Astrocyte of the hippocampus (primary cell): ENCODE results near the gene SNED1.
"Not testable (repeated sequence)": the region's sequence is repeated elsewhere in the genome, so short reads cannot be mapped to it uniquely, and the experiment has no call there.

Experiments used
- DNase-seq: peaks from one replicate; pipeline ENCODE4 v3.0.0; 2011; ENCODE audit warnings: low read depth, low spot score

SNED1 gene

DNA sequence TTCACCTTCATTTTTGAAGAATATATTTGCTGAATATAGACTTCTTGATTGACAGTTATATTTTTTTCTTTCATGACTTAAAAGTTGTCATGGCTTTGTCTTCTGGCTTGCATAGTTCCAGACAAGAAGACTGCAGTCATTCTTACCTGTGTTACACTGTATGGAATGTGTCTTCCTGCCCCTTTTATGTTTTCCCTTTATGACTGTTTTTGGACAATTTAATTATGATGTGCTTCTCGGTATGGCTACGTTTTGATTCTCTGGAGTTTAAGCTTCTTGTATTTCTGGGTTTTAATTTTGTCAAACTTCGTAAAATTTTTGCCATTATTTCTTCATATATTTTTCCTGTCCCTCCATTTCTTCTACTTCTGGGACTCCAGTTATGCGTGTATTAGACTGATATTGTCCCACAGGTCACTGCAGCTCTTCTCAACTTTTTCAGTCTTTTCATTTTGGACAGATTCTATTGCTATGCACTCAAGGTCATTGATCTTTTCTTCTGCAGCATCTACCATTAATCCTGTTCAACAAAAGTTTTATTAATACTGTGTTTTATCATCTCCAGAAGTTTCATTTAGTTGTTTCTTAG lies 86.5 kb downstream of the SNED1 start:
- DNase-seq = no peak

DNA sequence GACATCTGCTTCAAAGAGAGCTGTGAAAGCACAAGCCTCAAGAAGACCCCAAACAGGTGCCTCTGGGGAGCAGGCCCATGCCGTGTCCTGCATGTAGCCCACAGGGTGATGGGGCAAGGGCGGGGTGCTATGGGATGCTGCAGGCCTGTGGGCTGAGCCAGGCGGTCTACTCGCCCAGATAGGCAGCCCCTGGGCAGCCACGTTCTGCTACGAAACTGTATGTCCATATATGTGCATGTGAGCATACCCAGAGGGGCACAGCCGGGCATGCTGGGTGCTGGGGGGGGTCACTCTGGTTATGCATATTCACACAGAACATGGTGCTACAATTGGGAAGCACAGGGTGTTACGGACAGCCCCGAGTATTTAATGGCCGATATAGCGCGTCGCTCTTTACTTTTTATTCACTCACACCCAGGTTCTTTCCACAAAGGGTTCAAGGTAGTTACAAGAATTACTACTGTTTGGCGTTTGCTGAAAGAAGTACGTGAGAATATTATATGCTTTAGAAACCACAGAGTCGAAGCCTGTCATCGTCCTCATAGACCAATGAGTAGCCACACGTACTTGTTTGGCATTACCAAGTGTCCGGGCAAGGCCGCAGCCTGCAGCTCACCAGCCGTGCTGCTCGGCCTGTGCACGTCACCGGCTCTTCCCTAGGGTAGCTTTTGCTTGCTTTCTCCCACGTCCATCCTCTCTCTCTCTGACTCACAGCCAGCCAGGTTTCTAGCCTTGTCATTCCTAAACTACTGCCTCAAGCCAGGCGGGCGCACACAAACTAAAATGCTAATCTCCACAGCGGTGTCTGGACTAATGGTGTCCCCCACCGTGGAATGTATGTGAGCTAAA lies 89.2 kb downstream of the SNED1 start:
- DNase-seq = peak; percentile 37

DNA sequence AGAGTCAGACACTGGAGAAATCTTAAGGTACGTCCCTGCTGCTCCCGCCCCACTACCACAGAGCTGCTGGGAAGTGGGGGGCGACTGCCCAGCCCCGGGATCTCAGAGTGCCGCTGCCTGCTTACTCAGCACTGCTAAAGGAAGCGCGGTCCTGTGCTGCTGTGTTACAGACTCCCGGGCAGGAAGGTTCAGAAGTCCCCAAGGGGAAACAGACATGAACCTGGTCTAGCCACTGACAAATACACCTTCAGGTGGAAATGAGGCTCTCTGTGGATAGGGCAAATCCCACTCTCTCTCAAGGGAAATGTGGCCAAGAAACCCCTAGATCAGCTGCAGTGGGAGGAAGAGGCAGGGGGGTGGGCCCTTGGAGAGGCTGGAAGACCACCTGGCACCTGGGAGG lies 90.0 kb downstream of the SNED1 start:
- DNase-seq = no peak

DNA sequence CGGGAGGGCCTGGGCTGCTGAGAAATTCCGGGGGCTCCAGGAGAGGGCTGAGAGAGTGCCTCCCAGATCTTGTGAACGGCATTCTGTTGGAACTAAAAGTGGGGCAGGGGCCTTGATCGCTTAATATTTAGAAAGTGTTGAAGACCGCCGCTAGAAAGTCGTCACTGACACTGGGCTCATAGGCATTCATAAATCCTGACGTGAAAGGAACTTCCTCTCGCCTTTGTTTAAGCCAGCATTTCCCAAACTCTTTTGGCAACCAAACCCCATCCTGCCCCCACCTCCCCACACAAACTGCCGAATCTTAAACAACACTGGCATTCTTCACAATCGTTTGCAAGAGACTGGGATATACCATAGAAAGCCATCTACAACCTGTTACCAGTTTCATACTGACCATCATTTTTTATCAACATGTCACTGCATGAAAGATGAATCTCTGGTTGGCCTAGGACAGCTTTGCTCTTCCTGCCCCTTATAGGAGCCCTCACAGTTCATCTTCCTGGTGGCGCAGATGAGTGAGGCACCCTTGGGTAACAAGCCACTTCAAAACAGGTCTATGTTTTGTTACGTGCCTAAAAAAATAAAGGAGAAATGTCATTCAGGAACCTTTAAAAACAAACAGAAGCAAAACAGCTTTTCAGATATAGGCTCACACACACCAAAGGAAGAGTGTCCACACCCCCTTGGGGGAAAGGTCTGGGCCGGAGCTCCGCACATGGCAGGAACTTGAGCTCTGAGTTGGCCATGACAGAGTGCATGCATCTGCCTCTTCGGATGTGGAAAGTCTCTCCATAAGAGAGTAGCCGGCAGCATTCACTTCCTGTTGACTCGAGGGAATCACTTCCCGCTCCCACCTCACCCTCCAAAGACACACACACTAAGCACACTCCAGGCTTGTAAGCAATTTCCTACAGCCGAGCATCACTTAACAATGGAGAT lies 90.6 kb downstream of the SNED1 start:
- DNase-seq = no peak

DNA sequence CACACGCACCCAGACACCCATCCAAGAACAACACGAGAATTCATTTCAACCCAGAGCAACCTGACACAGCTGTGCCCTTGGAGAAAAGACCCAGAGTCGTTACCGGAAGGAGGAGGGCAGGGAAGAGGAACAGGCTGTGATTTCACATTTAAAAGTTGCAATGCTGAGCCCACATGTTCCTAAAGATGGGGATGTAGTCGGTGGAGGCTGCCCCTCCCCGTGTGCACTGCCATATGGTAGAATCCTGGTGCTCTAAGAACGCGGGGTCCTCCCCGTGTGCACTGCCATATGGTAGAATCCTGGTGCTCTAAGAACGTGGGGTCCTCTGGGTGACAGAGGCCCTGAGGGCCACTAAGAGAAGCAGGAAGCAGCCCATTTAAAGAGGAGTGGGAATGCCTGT lies 92.8 kb downstream of the SNED1 start:
- DNase-seq = no peak

DNA sequence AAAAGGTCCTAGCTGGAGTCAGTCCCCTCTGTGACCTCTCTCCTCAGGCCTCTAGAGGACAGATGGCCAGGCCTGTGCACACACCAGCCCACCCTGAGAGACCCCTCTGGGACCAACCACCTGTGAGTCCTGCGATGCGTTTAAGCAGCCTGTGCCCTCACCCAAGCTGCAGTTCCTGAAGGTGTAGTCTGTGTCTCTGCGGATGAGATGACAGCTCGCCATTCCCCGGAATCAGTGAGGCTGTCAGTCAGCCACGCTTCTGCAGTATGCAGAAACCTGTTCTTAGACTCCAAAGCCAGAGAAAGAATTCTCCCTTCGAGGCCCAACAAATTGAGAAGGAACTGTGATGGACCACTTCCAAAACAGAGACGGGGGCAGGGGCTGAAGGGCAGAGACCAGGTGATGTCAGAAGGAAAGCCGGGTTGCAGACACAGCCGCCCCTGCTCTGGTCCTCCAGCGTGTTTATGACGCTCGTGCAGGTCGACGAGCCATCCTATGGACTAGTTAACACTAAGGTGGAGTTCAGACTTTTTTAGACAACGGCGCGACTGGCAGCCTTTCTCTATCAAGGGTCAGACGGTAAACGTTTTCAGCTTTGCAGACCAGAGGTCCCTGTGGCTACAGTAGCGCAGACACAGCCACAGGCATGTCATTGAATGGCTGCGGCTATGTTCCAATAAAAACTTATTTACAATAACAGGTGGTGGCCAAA lies 93.5 kb downstream of the SNED1 start:
- no peak for DNase-seq

DNA sequence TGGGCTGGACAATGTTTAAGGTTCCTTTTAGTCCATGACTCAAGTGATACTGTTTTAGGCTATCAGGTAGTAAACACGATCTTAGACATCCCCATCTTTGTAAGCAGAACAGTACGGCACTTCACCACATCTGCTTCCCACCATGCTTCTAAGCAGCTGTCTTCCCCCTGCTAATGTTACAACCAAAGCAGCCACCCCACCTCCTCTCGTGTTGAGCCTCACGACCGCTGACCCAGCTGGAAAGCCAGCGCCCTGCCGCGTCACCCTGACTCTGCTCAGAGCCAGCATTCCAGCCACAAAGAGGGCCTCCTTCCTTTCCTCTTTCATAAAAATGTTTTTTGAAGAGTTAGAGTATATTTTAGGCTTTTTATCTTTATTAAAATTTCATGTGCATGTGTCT lies 94.3 kb downstream of the SNED1 start:
- DNase-seq = no peak

DNA sequence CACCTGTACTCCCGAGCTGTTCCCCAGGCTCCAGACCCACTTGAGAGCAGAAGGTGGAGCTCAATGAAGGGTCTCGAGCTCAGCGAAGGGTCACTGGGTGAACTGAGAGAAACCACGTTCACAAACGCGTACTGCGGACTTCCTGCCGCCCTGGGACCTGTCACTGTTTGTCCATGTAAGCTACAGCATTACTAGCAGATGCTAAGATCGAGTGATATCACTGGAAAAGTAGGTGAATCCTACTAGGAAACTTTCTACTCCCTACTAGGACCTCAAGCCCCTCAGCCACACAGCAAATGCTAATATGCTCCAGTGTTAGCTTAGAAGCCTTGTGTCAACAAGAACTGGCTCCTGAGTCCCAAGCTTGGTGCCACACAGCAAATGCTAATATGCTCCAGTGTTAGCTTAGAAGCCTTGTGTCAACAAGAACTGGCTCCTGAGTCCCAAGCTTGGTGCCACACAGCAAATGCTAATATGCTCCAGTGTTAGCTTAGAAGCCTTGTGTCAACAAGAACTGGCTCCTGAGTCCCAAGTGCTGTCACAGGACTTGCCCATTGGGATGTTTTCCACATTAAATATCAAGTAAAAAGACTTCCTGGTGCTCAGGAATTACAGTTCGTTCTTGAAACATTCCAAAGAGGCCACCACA lies 94.8 kb downstream of the SNED1 start:
- not testable (repeated sequence) for DNase-seq

DNA sequence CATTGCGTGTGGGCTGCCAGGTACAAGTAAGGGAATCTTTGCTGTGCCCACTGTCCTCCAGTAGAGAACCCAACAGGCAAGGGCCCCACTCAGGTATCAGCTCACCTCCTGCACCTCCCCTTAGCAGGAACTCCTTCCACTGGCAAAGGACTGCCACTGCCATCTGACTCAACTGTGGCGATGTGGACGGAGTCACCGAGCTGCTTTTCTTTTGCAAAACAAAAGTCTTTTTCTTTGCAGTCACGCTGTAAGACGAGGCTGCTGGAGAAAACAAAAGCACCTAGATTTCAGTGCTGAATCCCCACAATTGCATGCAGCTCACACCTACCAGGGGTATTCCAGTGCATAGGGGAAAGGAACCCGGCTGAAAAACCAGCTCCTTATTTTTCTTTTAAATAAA lies 95.8 kb downstream of the SNED1 start:
- no peak for DNase-seq

DNA sequence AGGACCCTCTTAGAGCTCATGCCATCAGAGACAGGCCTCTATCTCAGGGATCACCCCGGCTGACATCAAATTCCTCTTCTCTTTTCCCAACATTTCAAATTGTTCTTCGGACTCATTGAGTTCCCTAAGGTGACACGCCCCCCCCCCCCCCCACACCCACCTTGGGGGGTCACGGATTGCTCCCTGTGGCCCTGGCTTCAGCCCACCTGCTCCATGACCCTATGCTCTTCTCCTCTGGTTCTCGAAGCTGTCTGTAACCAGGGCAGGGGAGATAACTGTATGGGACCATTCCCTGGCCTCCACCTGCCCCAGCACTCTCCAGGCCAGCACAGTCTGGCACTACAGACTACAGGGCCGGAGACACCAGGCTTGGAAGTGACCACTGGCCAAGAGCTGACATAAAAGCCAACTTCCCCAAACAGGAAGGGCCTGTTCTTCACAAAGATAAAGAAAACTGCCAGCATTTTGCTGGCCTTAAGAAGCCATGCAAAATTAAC lies 96.6 kb downstream of the SNED1 start:
- no peak for DNase-seq

DNA sequence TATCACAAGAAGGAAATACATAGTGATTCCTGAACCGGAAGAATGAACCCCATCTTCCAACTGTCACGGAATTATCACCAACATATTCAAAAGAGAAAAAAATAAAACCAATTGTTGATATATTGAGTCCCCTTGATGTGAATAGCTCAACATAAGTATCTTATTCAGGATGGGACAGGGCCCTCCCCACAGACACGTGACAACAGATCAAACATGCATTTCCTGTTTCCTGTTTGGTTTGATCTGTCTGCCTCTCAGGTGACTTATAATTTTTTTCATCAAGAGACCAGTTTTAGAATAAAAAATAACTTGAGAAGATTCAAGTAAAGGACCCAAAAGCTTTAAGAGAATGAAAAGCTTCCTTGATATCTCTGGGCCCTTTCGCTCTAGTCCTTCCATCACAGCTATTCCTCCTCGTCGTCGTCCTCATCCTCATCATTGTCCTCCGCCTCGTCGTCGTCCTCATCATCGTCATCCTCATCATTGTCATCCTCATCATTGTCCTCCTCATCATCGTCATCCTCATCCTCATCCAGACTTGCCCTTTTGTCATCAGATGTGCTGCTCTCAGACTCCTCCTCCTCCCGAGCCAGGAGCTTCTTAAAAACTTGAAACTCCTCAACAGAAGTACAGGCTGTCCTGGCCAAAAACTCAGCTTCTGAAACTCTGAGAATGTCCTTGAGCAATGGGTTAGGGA lies 97.3 kb downstream of the SNED1 start:
- no peak for DNase-seq

DNA sequence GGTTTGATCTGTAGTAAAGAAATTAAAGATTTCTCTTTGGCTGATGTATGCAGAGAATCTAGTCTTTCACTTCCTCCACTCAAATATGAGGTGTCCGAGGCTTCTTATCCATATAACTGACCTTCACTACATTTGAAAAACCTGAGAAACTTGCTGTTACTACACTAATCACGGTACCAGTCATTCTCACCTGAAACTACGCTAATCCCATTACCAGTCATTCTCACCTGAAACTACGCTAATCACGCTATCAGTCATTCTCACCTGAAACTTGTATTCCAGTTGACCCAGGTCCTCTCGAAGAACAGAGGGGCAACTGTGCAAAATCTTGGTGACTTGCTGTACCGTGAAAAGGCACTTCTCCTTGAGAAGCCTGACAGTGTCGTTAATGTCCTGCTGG lies 98.6 kb downstream of the SNED1 start:
- no peak for DNase-seq

DNA sequence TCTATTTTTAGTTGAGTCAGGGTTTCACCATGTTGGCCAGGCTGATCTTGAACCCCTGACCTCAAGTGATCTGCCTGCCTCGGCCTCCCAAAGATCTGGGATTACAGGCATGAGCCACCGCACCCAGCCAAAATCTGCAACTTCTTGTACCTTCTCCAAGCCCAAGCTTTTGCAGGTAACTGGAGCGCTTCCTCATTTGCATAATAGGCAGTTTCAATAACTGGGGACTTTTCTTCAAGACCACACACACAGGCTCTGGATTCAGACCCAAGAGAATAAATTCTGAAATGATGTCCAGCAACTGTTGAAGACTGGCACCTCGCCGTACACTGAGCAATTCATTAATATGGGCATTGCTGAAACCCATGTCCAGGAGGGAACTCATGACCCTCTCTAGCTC lies 100.8 kb downstream of the SNED1 start:
- no peak for DNase-seq

DNA sequence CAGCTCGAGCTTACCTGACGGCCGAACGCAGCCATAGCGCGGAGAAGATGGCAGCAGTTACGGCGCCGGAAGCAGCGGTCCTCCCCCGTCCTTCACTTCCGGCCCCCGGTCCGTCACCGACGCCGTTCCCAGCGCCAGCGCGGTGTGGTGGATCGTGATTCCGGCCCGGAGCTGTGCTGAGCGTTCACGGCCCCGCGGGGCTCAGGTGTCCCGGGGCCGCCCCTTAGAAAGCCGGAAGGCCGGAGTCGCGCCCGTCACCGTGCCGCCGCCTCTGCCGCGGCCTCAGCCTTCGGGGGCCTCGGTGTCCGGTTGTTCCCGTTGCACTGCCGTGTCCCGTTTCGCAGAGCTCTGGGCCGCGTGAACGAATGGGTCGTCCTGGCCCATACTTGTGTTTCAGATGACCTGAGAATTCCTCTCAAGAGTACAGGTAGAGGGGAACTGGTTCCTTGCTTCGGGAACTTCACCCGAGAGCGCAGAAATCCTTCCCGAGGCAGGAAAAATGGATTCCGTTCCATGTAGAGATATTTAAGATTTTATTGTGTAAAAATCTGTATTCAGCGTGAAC lies 103.9 kb downstream of the SNED1 start, which contains the start of gene MTERF4:
MTERF4 (minus strand) TSS at position 49 of the 565 bp plus-strand sequence; CDS start at position 35, 14 bp downstream.
- DNase-seq = peak; percentile 95

DNA sequence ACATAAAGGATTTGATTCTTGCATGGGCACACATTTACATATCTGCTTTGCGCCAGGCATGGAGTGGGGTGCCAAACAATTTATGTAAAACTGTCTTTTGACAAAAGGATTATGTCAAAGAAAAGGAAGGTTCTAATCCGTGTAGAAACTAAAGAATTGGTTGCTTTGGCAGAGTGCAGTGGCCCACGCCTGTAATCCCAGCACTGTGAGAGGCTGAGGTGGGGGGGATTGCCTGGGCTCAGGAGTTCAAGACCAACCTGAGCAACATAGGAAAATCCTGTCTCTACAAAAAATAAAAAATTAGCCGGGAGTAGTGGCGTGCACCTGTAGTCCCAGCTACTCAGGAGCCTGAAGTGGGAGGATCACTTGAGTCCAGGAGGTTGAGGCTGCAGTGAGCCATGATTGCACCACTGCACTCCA lies 104.8 kb downstream of the SNED1 start:
- DNase-seq = no peak

DNA sequence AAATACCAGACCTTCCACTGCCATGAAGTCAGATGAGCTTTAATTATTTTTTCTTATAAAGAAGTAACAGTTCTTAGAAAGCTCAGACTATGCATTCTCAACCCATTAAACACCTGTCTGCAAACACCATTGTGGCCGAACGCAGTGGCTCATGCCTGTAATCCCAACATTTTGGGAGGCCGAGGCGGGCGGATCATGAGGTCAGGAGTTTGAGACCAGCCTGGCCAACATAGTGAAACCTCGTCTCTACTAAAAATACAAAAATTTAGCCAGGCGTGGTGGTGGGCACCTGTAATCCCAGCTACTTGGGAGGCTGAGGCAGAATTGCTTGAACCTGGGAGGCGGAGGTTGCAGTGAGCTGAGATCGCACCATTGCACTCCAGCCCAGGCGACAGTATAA lies 106.2 kb downstream of the SNED1 start:
- not testable (repeated sequence) for DNase-seq

DNA sequence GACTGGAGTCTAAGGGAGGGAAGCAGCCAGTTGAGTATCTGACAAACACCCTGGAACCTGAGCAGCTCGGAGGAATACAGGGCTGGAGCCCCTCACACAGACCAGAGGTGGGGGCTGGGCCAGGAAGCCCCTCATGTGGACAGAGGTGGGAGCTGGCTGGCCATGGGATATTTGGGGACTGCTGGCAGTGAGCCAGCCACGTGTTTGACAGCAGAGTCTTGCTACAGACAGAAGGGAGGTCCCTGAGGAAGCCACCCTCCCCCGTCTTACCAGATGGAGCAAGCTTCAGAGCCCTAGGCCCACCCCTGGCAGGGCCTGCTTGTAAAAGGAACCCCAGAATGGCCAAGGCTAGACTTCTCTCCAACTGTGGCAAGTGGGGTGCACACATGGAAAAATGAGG lies 107.2 kb downstream of the SNED1 start:
- DNase-seq = no peak

DNA sequence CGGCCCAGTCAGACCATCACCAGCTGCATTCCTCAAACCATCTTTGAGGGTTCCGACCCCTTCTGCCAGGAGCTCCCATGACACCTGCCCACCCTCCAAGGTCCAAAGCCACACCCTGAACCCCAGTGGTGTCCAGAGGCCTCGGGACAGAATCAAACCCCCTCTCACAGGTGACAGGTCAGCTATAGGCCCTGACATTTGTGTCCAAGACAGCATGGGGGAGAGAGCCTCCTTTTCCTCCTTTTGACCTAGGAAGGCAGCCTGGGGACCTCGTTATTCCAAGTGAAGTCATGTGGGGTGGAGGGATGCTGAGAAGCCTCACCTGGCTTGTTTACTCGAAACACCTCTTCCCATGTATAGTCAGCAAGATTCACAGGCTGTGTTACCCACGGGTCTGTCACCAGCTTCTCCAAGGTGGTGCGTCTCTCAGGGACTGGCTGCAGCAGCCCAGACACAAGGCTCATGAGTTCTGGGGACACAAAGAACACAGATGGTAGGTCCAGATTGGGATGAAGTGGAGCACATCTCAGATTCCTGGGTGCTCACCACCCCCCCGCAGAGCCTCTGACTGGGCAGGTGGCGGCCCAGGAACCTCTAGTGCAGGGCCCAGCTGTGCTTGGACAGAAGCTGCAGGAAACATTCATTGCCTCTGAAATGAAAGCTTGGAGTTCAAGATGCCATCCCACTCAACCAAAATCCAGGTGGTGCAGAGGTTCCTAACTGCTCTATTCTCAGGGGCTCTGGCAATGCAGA lies 108.8 kb downstream of the SNED1 start:
- DNase-seq = no peak
